Stimulated activated CD4-positive, alpha-beta T cell treated with anti-CD3 and anti-CD28 coated beads, Interleukin-4, amount 100 ng/mL, for 1 hour (primary cell): Measurements from ENCODE around the gene SVOPL.
A peak's percentile ranks its signal among the peaks of the same experiment; 100 is the strongest.

Experiments
- DNase-seq: peaks from one replicate; pipeline ENCODE4 v3.0.0-alpha.2; 2020

SVOPL gene

GRCh38 chr7:138658889-138659288 lies 42.3 kb downstream of the SVOPL start:
- DNase-seq: no peak

DNA sequence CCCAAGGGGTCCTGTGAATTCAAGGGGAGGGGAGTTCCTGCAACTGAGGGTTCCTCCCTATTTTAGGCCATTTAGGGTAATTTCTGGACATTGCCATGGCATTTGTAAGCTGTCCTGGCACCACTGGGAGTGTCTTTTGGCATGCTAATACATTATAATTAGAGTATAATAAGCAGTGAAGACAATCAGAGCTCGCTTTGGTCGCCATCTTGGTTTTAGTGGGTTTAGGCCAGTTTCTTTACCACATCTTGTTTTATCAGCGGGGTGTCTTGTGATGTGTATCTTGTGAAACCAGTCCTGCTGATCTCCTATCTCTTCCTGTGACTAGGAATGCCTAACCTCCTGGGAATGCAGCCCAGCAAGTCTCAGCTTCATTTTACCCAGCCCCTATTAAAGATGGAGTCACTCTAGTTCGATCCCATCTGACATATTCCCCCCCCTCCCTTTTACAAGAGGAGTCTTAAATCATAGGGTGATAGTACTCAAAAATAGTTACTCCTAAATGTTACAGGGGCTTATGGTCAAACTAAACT lies 43.2 kb downstream of the SVOPL start:
- DNase-seq: no peak

DNA sequence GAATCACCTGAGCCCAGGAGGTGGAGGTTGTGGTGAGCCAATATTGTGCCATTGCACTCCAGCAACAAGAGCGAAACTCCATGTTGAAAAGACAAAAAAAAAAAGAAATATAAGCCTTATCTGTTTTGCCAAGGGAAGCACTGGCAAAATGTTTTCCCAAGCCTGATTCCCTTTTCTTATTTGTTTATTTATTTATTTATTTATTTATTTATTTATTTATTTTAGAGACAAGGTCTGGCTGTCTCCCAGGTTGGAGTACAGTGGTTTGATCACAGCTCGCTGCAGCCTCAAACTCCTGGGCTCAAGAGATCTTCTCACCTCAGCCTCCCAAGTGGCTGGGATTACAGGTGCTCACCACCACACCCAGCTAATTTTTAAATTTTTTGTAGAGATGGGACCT lies 44.2 kb downstream of the SVOPL start:
- no peak for DNase-seq

- no peak for DNase-seq
Measured at GRCh38 chr7:138654616-138655015, 46.5 kb downstream of the SVOPL start.

GRCh38 chr7:138649506-138649905 lies 51.7 kb downstream of the SVOPL start:
- no peak for DNase-seq

- no peak for DNase-seq
Measured at GRCh38 chr7:138645284-138645683, 55.9 kb downstream of the SVOPL start.

DNA sequence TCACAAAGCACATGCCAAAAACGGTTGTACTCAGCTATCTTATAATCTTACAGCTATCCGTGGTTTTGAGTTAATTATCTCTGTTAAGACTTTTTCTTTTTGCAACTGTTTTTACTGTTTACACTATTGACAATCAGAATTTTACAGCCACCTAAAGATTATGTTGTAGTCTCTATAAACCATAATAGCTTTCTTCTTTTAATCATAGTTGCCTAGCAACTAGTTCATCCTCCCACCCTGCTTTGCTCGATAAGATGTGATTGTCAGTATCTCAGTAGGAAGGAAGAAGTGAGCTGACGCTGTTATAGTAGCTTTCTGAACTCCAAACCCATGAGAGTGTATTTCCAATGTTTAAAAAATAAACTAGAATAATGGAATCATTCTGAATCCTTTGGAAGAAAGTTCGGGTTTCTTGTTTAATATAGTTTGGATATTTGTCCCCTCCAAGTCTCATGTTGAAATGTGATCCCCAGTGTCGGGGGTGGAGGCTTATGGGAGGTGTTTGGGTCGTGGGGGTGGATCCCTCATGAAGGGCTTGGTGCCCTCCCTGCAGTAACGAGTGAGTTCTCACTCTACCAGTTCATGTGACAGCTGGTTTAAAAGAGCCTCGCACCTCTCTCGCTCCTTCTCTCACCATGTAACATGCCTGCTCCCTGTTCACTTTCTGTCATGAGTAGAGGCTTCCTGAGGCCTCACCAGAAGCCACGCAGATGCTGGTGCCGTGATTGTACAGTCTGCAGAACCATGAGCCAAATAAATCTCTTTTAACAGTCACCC lies 68.1 kb downstream of the SVOPL start:
- no peak for DNase-seq

DNA sequence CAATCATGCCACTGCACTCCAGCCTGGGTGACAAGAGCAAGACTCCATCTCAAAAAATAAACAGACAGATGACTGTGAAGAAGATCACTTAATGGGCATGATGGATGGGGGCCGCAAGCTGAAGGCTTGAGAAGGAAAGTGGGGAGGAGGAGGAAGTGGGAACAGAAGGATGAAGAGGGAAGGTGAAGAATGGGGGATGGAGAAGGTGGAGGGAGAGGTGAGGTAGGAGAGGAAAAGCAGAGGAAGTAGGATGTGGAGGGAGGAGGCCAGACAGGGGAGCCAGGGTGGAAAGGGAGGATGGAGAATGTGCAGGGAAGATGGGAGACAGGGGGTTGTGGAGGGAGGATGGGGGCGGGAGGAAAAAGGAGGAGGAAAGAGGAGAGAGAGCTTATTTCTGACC lies 68.8 kb downstream of the SVOPL start:
- DNase-seq: no peak

DNA sequence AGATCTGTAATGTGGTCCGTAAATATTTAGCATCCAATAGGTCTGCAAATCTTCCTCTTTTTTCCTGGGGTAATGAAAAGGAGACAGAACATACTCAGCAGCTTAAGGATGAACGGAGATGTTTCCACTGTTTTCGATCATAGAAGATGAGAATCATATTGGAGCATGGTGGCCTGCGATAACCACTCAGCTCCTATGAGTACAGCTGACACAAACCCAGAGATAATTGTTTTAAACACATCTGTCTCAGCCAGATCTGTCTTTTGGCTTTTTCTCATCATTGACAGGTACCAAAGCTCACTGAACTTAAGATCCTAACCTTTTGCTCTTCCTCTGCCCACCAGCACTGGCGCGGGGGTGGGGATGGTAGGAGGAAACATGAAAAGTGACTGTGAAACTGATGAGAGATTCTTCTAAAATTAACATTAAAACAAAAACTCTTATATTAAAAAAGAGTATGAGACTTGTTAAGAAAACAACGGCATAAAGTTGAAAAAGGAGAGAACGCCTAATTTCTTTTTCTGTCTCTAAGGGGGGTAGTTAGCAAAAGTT lies 71.0 kb downstream of the SVOPL start:
- peak; percentile 13 for DNase-seq

DNA sequence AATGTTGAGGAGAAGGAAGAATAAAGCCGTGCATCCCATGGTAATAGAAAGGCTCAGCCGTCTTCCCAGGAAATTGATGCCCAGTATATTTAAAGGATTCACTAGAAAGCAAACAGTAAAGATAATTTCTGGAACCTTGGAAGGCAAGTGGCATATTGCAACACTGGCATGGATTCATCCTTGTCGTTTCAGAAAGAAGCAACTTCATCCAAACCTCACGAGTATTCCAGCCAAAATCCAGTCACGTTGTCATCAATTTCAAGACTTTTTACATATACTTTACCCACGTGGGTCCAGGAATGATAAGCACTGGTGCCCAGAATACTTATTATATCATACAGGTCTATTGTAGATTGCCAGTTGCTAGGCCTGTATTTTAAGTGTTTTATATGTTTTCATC lies 73.8 kb downstream of the SVOPL start:
- no peak for DNase-seq

DNA sequence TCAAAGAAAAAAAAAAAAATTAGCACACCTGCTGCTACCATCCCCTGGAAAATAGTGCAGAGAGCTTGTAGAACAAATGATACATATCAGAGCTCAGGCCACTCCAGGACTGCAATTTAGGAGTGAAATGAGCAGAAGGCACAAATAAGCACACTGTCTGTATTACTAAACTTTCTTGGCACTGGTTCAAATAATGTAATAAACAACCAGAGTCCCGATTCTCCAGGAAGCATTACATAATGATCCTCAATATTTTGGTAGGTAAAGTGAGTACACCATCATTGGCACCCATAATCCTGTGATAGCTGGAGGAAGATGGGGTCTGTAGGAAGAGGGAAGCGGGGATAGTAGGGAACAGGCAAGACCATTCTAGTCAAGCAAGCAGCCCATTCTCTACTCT lies 74.3 kb downstream of the SVOPL start:
- DNase-seq: no peak

GRCh38 chr7:138625849-138626230 lies 75.3 kb downstream of the SVOPL start:
- DNase-seq: no peak

- DNase-seq: no peak
Measured at GRCh38 chr7:138625084-138625848, 75.9 kb downstream of the SVOPL start.

DNA sequence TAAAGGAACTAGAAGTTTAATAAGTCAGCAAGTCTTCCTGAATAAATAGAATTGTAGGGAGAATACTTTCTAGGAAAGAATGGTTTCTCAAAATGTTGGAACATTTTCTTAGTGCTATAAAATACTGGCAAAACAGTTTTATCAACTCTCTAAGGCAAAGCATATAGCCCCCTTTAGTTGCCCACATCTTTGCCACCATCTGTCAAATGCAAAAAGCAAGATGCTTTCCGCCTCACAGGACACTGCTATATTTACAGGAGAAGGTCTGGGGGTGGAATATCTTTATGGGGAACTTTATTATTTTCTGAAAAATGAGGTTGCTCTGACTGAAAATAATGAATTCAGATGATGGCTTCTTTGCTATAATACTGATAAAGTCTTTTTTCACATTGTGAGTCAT lies 78.3 kb downstream of the SVOPL start:
- no peak for DNase-seq

DNA sequence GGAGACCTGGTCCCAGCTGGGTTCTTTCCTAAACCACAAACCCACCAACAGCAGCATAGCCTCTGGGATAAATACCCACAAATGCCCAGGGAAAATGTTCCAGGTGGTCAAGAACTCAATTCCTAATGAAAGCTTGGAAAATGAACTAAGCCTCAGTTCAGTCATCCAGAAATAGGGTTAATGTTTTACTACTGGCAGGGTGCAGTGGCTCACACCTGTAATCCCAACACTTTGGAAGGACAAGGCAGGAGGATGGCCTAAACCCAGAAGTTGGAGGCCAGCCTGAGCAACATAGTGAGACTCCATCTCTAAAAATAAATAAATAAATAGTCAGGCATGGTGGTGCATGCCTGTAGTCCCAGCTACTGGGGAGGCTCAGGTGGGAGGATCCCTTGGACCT lies 82.2 kb downstream of the SVOPL start:
- DNase-seq: no peak

DNA sequence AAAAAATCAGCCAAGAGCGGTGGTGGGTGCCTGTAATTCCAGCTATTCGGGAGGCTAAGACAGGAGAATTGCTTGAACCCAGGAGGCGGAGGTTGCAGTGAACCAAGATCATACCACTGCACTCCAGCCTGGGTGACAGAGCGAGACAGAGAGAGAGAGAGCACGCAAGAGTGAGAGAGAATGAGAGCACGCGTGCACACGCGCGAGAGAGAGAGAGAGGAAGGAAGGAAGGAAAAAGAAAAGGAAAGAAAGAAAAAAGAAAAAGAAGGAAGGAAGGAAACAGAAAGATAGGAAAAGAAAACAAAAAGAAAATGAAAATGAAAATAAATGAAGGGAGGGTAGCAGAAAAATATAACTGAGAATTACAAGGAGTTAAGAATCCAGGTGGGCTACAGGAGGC lies 82.7 kb downstream of the SVOPL start:
- no peak for DNase-seq

DNA sequence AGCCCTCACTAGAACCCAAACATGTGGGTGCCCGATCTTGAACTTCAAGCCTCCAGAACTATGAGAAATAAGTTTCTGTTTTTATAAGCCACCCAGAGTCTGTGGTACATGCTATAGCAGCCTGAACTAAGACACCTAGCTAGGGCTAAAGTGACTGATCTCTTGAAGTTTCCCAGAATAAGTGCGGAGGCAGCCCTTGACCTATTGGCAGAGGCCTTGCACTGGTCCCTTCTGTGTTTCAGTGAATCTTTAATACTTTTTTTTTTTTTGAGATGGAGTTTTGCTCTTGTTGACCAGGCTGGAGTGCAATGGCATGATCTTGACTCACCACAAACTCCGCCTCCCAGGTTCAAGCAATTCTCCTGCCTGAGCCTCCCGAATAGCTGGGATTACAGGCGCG lies 85.1 kb downstream of the SVOPL start:
- no peak for DNase-seq

DNA sequence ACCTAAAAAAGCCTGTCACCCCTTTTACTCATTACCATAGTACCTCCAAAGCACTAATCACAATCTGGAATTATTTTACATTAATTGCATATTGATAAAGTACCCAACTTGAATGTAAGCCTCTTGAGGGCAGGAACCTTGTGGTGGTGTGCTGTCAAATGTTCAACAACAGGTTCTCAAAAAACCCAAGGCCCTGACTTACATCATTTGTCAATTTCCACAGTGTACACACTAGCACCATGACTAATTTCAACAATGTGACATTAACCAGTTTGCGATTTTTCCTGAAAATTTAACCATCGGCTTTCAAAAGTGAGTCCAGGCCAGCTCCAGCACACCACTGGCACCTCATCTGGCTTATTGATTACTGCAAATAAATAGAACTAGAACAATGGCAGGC lies 87.5 kb downstream of the SVOPL start:
- DNase-seq: no peak

GRCh38 chr7:138610671-138611170 lies 90.4 kb downstream of the SVOPL start:
- no peak for DNase-seq

DNA sequence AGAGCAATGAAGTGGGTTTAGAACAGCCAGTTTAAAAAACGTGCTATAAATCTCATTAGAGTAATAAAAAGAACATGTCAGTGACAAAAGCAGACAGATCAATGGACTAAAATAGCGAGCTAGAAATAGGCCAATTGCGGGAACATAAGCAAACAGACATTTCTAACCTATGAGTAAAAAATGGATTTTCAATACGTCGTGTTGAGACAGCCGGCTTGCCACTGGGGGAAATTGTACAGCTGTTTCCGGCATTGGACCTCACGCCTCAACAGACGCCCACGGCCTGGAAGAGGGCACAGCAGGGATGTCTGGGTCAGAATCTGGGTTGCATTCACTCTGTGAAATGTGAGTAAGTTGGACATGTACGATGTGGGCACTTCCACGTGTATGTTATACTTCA lies 92.9 kb downstream of the SVOPL start:
- no peak for DNase-seq

- no peak for DNase-seq
Measured at GRCh38 chr7:138607216-138608126, 93.7 kb downstream of the SVOPL start.

DNA sequence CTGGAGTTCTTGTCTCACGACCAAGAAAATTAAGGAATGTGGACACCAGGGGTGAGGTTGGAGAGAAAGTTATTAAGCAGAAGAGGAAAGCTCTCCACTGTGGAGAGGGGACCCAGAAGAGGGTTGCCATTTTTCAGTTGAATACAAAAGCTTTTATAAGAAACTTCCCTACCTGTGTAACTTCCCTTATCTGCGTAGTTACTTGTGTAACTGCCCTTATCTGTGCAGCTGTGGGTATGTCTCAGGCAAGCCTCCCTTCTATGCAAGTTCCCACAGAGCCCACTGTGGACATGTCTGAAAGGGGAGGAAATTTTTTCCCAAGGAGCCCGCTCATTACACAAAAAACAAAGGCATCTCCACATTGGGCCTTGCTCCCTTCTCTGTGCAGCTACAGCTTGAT lies 94.9 kb downstream of the SVOPL start:
- DNase-seq: no peak
